ENCODE results near the gene BLCAP. TPM values are rescaled to one million over a fixed set of nuclear protein-coding genes. Genes with fewer than 3 reads are reported as not detected.
"Not testable (repeated sequence)": the region's sequence is repeated elsewhere in the genome, so short reads cannot be mapped to it uniquely, and the experiment has no call there.

The BLCAP gene
- total and polyA plus RNA-seq, 3 experiments from 2014 or later = 37.5 to 74.7 (median 40.9) TPM

DNA sequence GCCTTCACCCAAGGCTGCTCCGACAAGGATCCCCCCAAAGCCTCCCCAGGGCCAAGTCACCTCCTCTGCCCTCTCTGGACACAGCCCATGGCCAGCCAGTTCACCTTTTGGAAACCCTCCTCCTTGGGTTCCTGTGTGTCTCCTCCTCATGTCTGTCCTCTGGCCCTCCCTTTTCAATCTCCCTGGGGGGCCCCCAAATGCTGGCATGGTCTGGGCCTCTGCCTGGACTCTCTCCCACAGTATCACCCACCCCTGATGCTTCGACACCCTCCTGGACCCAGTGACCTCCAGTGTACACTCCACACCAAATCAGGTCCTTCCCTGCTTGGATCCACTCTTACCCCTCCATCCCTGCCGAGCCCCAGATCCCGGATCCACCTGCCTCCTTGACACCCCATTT is 53.3 kb downstream of the BLCAP start:
- DNase-seq = no peak
- peaks cover 15% of the 10 kb centered on the region for H3K27me3 ChIP-seq (ENCODE audit: insufficient read depth, low read length, poor library complexity, severe bottlenecking)
- no peak overlapping the region for H3K27ac ChIP-seq (ENCODE audit: low read depth, low read length)
- H3K36me3 ChIP-seq (ENCODE audit: insufficient read depth, low read length) = no peaks in the 10 kb centered on the region
- Mint-ChIP-seq H3K4me1 (no peaks in the 10 kb centered on the region), H3K36me3 (peaks cover 0 to 9% (median 0%) of the 10 kb centered on the region in 3 donors), H3K27me3 (peaks cover 14 to 21% of the 10 kb centered on the region in 2 donors), H3K4me3 (no peak overlapping the region), H3K9me3 (peaks cover 0 to 3% (median 0%) of the 10 kb centered on the region in 5 donors), H3K27ac (no peak overlapping the region)
- H3K4me1 ChIP-seq (ENCODE audit: insufficient read depth, low read length) = no peaks in the 10 kb centered on the region
- no peaks in the 10 kb centered on the region for H3K9me3 ChIP-seq (ENCODE audit: low read length)
- ChIA-PET CTCF (no interaction called here), POLR2A (no interaction called here)
- no peak overlapping the region for H3K4me3 ChIP-seq (ENCODE audit: low read length)

DNA sequence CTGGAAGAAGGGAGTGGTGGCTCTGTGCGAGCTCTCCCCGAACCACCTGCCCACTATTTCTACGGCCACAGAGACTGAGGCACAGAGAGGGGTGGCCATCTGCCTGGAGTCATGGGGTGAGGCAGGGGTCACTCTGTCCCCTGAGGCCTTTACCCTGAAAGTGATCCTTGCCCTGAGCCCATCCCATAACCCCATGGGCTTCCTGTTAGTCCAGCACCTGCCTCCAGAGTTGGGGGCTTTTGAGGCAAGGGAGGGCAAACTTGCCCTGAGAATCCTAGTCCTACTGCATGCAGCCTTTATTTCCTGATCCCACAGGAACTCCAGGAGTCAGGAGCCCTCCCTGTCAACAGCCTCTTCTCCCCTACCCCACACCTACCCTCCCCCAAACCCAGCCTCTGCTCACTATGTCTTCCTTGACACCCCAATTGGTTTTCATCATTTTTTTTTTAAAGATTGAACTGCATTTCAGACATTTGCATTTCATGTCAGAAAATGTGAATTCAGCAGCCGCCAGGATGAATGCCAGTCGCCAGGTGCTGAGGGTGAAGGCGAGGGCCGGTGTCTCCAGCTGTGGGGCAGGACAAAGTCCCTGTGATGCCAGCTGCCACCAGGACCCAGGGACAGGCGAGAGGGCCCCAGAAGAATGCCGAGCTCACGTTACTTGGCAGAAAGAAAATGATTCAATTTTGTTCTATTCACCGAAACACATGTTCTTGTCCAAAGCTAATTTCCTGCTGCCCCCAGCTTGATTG is 54.3 kb downstream of the BLCAP start:
- Mint-ChIP-seq H3K27me3 (peaks cover 14 to 23% of the 10 kb centered on the region in 2 donors), H3K9me3 (peaks cover 0 to 3% (median 0%) of the 10 kb centered on the region in 5 donors), H3K4me1 (no peaks in the 10 kb centered on the region), H3K36me3 (peaks cover 0 to 4% (median 0%) of the 10 kb centered on the region in 3 donors), H3K27ac (no peak overlapping the region), H3K4me3 (no peak overlapping the region)
- Histone ChIP-seq H3K9me3 (ENCODE audit: low read length) (no peaks in the 10 kb centered on the region), H3K27me3 (ENCODE audit: insufficient read depth, low read length, poor library complexity, severe bottlenecking) (peaks cover 15% of the 10 kb centered on the region), H3K4me3 (ENCODE audit: low read length) (no peak overlapping the region), H3K4me1 (ENCODE audit: insufficient read depth, low read length) (no peaks in the 10 kb centered on the region), H3K36me3 (ENCODE audit: insufficient read depth, low read length) (no peaks in the 10 kb centered on the region), H3K27ac (ENCODE audit: low read depth, low read length) (no peak overlapping the region)
- POLR2A ChIA-PET = no interaction called here
- DNase-seq = no peak
- CTCF ChIA-PET = no interaction called here

DNA sequence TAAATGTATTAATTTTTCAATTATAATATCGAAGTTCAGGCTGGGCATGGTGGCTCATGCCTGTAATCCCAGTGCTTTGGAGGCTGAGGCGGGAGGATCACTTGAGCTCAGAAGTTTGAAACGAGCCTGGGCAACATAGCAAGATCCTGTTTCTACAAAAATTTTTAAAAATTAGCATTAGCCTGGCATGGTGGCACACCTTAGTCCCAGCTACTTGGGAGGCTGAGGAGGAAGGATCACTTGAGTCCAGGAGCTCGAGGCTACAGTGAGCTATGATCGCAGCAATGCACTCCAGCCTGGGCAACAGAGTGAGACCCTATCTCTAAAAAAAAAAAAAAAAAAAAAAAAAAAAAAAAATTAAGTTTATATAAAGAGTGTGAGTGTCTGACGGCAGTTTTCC is 55.2 kb downstream of the BLCAP start:
- CTCF ChIA-PET; H3K9me3 ChIP-seq (ENCODE audit: low read length); H3K36me3 Mint-ChIP-seq; H3K36me3 ChIP-seq (ENCODE audit: insufficient read depth, low read length); H3K4me1 ChIP-seq (ENCODE audit: insufficient read depth, low read length); POLR2A ChIA-PET; H3K4me3 ChIP-seq (ENCODE audit: low read length); H3K9me3 Mint-ChIP-seq; H3K27ac Mint-ChIP-seq; H3K27me3 ChIP-seq (ENCODE audit: insufficient read depth, low read length, poor library complexity, severe bottlenecking); H3K27ac ChIP-seq (ENCODE audit: low read depth, low read length); H3K4me3 Mint-ChIP-seq; H3K4me1 Mint-ChIP-seq; DNase-seq: not testable (repeated sequence)
- H3K27me3 Mint-ChIP-seq = peaks cover 14 to 31% of the 10 kb centered on the region in 2 donors

GRCh38 chr20:37471741-37472235 is 55.9 kb downstream of the BLCAP start:
- no peak overlapping the region for H3K27ac Mint-ChIP-seq
- Histone ChIP-seq H3K27me3 (ENCODE audit: insufficient read depth, low read length, poor library complexity, severe bottlenecking) (peaks cover 4% of the 10 kb centered on the region), H3K4me1 (ENCODE audit: insufficient read depth, low read length) (no peaks in the 10 kb centered on the region), H3K27ac (ENCODE audit: low read depth, low read length) (no peak overlapping the region), H3K9me3 (ENCODE audit: low read length) (no peaks in the 10 kb centered on the region), H3K36me3 (ENCODE audit: insufficient read depth, low read length) (no peaks in the 10 kb centered on the region), H3K4me3 (ENCODE audit: low read length) (no peak overlapping the region)
- ChIA-PET CTCF (no interaction called here), POLR2A (no interaction called here)
- no peaks in the 10 kb centered on the region for H3K36me3 Mint-ChIP-seq
- no peaks in the 10 kb centered on the region for H3K4me1 Mint-ChIP-seq
- H3K4me3 Mint-ChIP-seq = no peak overlapping the region
- DNase-seq = no peak
- peaks cover 0 to 3% (median 0%) of the 10 kb centered on the region in 5 donors for H3K9me3 Mint-ChIP-seq
- H3K27me3 Mint-ChIP-seq = peaks cover 14 to 35% of the 10 kb centered on the region in 2 donors

GRCh38 chr20:37470190-37470589 is 57.5 kb downstream of the BLCAP start:
- H3K9me3 Mint-ChIP-seq; DNase-seq; H3K4me1 Mint-ChIP-seq; POLR2A ChIA-PET; H3K4me1 ChIP-seq (ENCODE audit: insufficient read depth, low read length); H3K27me3 ChIP-seq (ENCODE audit: insufficient read depth, low read length, poor library complexity, severe bottlenecking); H3K36me3 ChIP-seq (ENCODE audit: insufficient read depth, low read length); CTCF ChIA-PET; H3K27ac ChIP-seq (ENCODE audit: low read depth, low read length); H3K4me3 Mint-ChIP-seq; H3K4me3 ChIP-seq (ENCODE audit: low read length); H3K9me3 ChIP-seq (ENCODE audit: low read length); H3K27ac Mint-ChIP-seq; H3K36me3 Mint-ChIP-seq: not testable (repeated sequence)
- peaks cover 16 to 43% of the 10 kb centered on the region in 2 donors for H3K27me3 Mint-ChIP-seq

GRCh38 chr20:37469531-37469930 is 58.1 kb downstream of the BLCAP start:
- H3K9me3 ChIP-seq (ENCODE audit: low read length) = no peaks in the 10 kb centered on the region
- ChIA-PET CTCF (no interaction called here), POLR2A (no interaction called here)
- H3K9me3 Mint-ChIP-seq = no peaks in the 10 kb centered on the region
- H3K27ac ChIP-seq (ENCODE audit: low read depth, low read length) = no peak overlapping the region
- no peaks in the 10 kb centered on the region for H3K36me3 Mint-ChIP-seq
- H3K4me1 Mint-ChIP-seq = no peaks in the 10 kb centered on the region
- H3K4me1 ChIP-seq (ENCODE audit: insufficient read depth, low read length) = no peaks in the 10 kb centered on the region
- H3K36me3 ChIP-seq (ENCODE audit: insufficient read depth, low read length) = no peaks in the 10 kb centered on the region
- peaks cover 4% of the 10 kb centered on the region for H3K27me3 ChIP-seq (ENCODE audit: insufficient read depth, low read length, poor library complexity, severe bottlenecking)
- no peak overlapping the region for H3K4me3 ChIP-seq (ENCODE audit: low read length)
- no peak overlapping the region for H3K4me3 Mint-ChIP-seq
- DNase-seq = no peak
- peaks cover 15 to 45% of the 10 kb centered on the region in 2 donors for H3K27me3 Mint-ChIP-seq
- no peak overlapping the region for H3K27ac Mint-ChIP-seq

DNA sequence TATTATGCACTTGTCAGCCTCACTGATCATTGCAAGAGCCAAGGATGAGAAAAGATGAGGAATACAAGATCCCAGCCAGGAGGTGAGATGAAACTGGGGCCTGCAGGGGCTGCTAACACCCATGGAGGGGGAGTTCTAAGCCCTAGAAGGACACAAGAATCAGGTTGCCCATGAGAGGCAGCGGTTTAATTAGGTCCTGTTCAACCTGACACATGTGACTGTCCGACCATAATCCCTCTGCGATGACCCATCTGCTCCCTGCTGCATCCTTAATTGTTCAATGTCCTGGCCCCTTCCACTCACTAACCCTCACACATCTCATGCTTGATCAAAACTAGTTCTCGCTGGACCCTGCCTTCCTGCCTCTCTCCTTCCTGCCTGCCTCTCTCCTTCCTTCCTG is 58.8 kb downstream of the BLCAP start:
- no peaks in the 10 kb centered on the region for H3K9me3 Mint-ChIP-seq
- H3K27ac Mint-ChIP-seq = peak overlapping the region in 1 of 8 donors; percentile 76

More for the DNA sequence above, 58.8 kb downstream of the BLCAP start:
- H3K4me1 Mint-ChIP-seq = no peaks in the 10 kb centered on the region
- Histone ChIP-seq H3K36me3 (ENCODE audit: insufficient read depth, low read length) (no peaks in the 10 kb centered on the region), H3K27ac (ENCODE audit: low read depth, low read length) (no peak overlapping the region), H3K9me3 (ENCODE audit: low read length) (no peaks in the 10 kb centered on the region), H3K4me1 (ENCODE audit: insufficient read depth, low read length) (no peaks in the 10 kb centered on the region), H3K4me3 (ENCODE audit: low read length) (no peak overlapping the region), H3K27me3 (ENCODE audit: insufficient read depth, low read length, poor library complexity, severe bottlenecking) (peaks cover 4% of the 10 kb centered on the region)
- POLR2A ChIA-PET = no interaction called here
- H3K36me3 Mint-ChIP-seq = no peaks in the 10 kb centered on the region
- peaks cover 11 to 44% of the 10 kb centered on the region in 2 donors for H3K27me3 Mint-ChIP-seq
- DNase-seq = no peak
- CTCF ChIA-PET = no interaction called here
- H3K4me3 Mint-ChIP-seq = no peak overlapping the region

Data from CD8-positive, alpha-beta memory T cell (primary cell).